Measurements from ENCODE around the gene SVOP.
"Not testable (repeated sequence)": the region's sequence is repeated elsewhere in the genome, so short reads cannot be mapped to it uniquely, and the experiment has no call there.

Gene SVOP

GRCh38 chr12:108879615-108880254 is 141.1 kb downstream of the SVOP start, which contains the start of gene DAO:
DAO (plus strand) TSS chr12:108880092; CDS start chr12:108885007, 4,915 bp downstream.
- no peak for DNase-seq

DNA sequence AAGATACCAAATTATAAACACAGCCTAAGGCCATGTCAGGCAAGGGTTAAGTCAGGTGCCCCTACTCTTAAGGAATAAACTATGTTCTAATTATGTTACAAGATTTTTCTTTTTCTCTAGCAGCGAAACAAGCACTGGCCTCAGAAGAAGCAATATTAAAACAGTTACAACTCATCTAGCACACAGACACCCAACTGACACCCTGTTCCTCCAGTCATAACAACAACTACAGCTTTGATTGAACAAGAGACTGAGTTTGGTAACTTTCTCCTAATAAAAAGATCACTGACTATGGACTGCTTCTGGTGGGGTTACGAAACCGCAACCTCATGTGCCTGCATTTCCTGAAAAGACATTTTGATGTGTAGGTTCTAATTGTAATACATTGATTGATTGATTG is 144.3 kb downstream of the SVOP start:
- no peak for DNase-seq

GRCh38 chr12:108875682-108876361 is 145.0 kb downstream of the SVOP start:
- no peak for DNase-seq

- no peak for DNase-seq
Observed at GRCh38 chr12:108875280-108875679, 145.6 kb downstream of the SVOP start.

DNA sequence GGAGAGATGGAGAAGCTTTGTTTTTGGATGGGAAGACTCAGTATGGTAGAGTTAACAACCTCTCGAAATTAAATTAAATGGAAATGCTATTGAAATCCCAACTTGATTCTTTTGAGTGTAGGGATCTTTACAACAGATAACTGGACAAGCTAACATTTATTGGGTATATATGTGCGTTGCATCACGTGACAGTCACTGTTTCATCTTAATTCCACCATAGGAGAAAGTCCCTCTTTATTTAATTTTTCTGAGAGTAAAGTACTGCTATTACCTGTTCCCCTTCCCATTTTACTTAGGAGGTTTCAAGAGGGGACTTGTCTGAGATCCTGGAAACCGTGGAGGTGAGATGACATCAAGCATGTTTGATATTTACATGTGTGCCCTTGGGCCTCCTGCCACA is 152.1 kb downstream of the SVOP start:
- DNase-seq: no peak

- not testable (repeated sequence) for DNase-seq
Observed at GRCh38 chr12:108866083-108866482, 154.8 kb downstream of the SVOP start.

DNA sequence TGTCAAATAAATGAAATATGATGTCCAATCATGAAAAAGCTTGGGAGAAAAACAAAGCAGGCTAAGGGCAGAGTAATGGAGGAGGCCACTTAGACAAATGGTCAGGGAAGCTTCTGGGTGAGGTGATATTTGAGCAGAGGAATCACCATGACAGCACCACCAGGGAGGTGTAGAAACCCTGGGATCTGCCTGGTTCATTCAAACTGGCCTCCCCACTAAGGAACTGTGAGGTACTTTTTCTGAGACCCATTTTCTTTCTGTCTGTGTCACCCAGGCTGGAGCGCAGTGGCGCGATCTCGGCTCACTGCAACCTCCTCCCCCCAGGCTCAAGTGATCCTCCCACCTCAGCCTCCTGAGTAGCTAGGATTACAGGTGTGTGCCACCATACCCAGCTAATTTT is 155.7 kb downstream of the SVOP start:
- DNase-seq: no peak

DNA sequence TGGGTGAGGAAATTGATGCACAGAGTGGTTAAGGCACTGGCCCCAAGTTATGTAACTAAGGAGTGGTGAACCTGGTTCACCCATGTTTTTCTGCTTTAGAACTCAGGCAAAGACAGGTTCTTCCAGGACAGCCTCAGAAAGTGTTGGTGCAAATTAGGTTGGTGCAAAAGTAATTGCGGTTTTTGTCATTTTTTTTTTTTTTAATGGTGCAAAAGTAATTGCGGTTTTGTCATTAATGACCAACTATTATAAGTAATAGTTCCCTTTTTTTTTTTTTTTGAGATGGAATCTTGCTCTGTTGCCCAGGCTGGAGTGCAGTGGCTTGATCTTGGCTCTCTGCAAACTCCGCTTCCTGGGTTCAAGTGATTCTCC is 158.3 kb downstream of the SVOP start:
- DNase-seq: no peak

DNA sequence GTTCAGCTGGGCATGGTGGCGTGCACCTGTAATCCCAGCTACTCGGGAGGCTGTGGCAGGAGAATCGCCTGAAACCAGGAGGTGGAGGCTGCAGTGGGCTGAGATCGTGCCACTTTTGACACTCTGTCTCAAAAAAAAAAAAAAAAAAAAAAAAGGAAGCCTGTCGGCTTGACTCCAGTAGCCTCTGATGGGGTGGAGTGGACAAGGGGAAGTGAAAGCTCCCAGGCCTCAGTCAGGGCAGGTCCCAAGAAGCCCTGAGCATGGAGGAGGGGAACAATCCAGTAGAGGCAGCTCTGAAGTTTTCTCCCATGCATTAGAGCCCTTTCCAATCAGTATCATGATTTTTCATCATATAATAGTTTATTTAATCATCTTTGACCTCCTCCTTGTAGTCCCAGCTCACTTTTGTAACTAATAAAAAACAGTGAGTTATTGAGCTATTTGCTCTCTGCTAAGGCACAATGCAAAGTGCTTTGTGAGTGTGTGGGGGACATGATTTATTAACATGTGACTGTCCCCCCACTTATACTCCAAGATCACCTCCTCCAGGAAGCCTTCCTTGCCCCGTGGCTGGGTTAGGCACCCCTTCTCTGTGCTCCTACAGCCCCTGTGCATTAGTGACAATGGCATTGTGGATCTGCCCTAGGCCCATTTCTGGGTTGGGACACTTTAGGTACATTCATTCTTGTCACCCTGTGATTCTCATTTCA is 158.8 kb downstream of the SVOP start:
- DNase-seq: no peak

GRCh38 chr12:108860443-108860842 is 160.4 kb downstream of the SVOP start:
- no peak for DNase-seq

DNA sequence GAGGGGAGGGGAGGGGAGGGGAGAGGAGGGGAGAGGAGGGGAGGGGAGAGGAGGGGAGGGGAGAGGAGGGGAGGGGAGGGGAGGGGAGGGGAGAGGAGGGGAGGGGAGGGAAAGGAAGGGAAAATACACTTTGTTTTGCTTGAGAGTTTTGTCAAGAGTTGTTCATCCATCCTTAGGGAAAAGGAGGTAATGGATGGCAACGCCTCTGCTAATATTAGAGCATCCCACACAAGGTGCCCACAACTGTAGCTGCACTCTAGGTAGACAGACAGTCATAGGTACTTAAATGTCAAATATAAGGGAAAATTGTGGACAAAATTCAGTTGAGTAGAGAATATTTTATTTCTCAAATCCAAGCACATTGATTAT is 161.0 kb downstream of the SVOP start:
- DNase-seq: no peak

GRCh38 chr12:108859141-108859922 is 161.5 kb downstream of the SVOP start:
- DNase-seq: not testable (repeated sequence)

GRCh38 chr12:108858311-108859074 is 162.4 kb downstream of the SVOP start:
- DNase-seq: peak; percentile 16

Measured in stimulated activated CD4-positive, alpha-beta T cell treated with anti-CD3 and anti-CD28 coated beads, Interleukin-15, amount 100 ng/mL, for 24 hours (primary cell).